Fibroblast of skin of right biceps (primary cell): ENCODE measurements around the gene FAM20C.

Experiments
- DNase-seq: peaks from one replicate; pipeline ENCODE4 v3.0.0-alpha.2; 2013

Gene FAM20C

DNA sequence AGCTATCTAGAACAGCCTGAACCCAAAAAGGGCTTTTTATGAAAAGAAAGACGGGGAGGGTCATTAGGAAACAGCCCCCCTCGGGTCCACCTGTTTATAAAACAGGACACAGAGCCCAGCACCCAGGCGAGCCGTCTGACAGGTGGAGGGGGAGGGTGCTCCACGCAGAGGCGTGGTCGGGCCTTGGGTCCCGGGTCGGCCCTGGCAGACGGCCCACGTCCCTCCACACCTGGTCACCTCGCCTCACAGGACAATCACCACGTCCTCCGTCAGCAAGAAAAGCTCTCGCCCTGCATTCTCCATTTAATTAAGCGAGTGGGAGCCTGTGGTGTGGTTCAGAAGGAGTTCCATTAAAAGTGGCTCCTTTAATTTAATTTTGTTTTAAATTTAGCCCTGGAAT is 55.3 kb downstream of the FAM20C start:
- no peak for DNase-seq

- DNase-seq = no peak
Observed at GRCh38 chr7:248732-249435, 56.5 kb downstream of the FAM20C start.

GRCh38 chr7:249989-250388 is 57.6 kb downstream of the FAM20C start:
- DNase-seq = no peak

DNA sequence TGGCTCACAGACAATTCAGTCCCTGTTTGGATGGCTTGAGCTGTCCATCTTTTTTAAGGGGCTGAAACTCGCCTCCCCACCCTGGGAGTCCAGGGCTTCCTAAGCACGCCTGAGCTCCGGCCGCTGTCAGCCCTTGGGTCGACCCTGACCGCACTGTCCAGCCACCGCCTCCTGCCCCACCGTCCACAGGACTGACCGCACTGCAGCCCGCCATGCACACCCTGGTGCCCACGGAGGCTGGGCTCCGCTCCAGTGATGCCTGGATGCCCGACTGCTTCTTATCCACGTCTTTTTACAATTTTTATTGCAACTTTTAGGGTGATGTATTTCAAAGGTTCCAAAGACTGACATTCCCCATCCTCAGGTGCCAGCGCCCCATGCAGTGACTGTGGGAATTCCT is 58.2 kb downstream of the FAM20C start:
- no peak for DNase-seq

GRCh38 chr7:251005-251404 is 58.6 kb downstream of the FAM20C start:
- no peak for DNase-seq

DNA sequence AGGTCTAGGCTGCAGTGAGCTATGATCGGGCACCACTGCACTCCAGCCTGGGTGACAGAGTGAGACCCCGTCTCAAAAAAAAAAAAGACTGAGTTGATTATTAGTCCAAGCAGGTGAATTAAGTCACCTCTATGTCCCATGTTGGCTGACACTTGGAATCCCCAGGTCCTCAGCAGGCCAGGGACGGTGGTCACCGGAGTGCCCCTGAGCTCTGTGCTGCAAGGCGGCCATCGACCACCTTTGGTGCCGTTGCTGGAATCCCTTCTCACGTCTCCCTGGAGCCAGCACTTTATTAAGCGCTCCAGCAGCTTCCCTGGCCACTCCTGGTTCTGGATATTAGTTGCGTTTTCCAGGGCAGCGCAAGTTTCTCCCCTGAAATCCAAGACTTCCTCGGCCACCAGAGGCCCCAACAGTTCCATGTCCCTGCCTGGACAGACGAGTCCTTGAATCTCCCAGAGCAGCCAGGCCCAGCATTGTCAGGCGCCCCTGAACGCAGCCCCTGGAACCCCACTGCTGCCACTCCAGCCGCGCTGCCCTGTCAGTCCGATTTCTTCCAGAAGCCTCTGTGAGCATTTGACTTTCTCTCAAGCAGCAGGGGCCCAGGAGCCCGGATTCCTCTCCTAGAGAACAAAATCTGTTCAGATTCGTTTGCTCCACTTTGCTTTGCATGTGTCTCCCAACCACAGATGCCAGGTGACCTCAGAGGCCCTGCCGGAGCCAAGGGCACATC is 59.2 kb downstream of the FAM20C start:
- DNase-seq = no peak

DNA sequence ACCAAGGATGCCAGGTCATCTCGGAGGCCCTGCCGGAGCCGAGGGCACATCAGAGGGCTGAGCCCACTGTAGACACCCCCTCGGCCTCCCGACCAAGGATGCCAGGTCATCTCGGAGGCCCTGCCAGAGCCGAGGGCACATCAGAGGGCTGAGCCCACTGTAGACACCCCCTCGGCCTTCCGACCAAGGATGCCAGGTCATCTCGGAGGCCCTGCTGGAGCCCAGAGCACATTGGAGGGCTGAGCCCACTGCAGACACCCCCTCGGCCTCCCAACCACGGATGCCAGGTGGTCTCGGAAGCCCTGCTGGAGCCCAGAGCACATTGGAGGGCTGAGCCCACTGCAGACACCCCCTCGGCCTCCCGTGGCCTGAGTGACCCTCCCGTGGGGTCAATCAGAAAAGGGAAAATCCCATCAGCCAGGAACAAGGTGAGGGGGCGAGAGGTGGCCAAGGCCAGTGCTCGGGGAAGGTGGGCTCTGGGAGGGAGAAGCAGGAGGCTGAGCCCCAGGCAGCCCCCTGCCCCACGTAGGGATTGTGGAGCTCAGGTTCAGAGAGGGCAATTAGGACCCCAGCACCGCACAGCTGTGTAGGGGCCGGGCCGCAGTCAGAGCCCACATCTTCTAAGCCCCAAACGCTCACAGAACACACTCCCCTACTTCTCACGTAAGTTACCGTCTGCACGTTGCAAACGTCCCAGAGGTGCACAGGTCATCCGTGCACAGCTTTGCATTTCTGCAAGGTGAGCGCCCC is 60.0 kb downstream of the FAM20C start:
- no peak for DNase-seq

DNA sequence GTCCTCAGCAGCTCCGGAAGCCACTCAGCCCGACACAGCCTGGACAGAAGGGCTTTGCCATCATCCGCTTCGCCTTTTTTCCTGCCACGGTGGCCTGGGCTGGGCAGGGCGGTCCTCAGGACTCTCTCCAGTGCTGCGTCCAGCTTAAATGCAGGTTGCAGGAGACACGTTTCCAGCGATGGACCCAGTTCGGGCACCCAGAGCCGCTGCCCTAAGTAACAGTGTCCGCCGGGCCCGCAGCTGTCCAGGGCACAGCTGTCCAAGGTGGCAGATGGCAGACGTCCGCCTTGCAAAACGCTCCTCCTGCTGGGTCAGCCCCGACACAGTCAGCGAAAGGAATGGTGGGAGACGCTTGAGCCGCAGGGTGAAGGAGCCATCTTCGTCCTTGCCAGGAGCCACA is 60.6 kb downstream of the FAM20C start:
- DNase-seq = no peak

GRCh38 chr7:253581-254336 is 61.4 kb downstream of the FAM20C start:
- DNase-seq = no peak

- DNase-seq = no peak
Observed at GRCh38 chr7:254337-255037, 62.1 kb downstream of the FAM20C start.

- no peak for DNase-seq
Observed at GRCh38 chr7:255038-255435, 62.7 kb downstream of the FAM20C start.

DNA sequence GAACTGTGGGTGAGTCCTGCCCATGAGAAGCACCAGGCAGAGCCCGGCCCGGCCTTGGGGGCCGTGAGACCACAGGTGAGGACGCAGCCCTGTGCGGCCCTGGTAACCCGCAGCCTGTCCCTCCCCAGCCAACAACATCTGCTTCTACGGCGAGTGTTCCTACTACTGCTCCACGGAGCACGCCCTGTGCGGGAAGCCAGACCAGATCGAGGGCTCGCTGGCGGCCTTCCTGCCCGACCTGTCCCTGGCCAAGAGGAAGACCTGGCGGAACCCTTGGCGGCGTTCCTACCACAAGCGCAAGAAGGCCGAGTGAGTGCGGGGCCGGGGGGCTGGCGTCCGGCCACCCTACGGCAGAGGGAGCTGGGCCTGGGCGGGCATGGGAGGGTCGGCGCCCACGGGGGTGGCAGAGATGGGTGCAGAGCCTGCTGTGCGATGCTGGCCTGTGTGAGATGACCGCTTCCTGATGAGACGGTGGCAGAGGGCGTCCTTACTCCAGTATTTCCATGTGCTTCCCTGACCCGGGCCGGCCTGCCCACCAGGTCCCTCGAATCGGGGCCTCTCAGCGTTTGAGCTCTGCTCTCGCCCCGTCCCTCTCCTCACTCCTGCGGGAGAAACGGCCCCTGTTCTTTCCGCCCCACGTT is 63.5 kb downstream of the FAM20C start:
- DNase-seq = no peak

- no peak for DNase-seq
Observed at GRCh38 chr7:256461-256940, 64.1 kb downstream of the FAM20C start.

- no peak for DNase-seq
Observed at GRCh38 chr7:256981-257646, 64.7 kb downstream of the FAM20C start.

DNA sequence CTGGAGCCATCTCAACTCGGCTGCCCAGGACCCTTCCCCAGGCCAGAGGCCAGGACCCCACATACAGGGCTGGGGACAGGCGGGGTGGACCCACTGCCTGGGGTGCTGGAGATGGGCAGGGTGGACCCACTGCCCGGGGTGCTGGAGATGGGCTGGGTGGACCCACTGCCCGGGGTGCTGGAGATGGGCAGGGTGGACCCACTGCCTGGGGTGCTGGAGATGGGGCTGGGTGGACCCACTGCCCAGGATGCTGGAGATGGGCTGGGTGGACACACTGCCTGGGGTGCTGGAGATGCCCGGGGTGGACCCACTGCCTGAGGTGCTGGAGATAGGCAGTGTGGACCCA is 65.2 kb downstream of the FAM20C start:
- no peak for DNase-seq

- DNase-seq = no peak
Observed at GRCh38 chr7:258476-259190, 66.3 kb downstream of the FAM20C start.

GRCh38 chr7:259191-259505 is 66.8 kb downstream of the FAM20C start:
- no peak for DNase-seq

DNA sequence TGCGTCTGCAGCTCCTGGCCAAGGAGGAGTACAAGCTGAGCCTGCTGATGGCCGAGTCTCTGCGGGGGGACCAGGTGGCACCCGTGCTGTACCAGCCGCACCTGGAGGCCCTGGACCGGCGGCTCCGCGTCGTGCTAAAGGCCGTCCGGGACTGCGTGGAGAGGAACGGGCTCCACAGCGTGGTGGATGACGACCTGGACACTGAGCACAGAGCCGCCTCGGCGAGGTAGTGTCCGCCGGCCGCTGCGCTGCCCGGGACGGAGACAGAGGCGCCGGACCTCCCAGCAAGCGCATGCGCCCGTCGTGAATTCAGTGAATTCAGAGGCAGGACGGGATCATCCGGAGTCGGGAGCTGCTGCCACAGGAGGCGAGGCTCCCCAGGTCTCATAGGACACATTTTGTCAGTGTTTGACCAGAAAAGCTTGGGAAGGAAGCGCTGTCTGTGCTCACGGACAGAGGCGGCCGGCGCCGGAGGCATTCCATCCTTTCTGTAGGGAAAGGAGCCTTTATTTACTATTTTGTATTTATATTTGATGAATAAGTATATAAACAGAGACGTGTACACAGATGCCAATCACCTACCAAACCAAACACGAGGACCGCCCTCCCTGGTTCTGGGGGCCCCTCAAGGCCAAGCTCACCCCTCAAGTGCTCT is 67.5 kb downstream of the FAM20C start:
- no peak for DNase-seq

DNA sequence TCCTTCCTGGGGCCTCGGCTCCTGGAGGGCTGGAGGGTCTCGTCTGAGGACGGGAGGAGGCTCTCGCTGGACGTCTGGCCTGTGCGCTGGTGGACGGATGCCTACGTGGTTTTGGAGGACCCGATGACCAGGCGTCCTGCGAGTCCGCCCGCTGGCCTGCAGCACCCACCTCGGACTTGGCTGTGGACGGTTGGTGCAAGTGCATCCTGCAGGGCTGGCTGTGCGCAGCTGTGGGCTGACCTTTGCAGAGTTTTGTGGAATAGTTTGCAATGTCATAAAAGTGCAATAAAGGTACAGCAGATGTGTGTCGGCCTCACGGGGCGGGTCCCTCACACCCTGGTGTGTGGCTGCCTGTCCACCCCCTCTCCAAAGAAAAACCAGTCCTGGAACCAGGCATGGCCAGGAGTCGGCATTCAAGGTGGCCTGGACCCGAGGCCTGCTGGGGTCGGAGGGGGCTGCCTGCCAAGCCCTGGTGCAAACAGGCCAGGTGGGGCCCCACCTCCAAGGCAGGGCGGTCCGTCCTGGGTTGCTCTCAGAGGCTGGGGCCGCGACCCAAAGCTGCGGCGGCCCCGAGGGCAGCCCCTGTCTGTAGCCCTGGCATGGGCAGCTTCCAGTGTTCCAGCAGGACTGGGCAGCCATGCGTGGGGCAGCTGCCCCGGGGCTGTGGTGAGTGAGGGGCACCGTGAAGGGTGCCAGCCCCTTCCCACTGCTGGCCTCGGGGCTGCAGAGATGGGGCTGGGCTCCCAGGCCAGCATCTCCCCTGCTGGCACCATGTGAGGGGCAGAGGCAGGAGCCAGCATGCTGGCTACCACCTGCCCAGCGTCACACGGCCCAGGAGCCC is 68.3 kb downstream of the FAM20C start:
- DNase-seq = no peak
